ENCODE data around the gene CORIN. TPM values are rescaled to one million over a fixed set of nuclear protein-coding genes. Genes with fewer than 3 reads are reported as not detected.

CORIN gene
- total and polyA plus RNA-seq, 5 donors from 2014 or later, result 0.64 TPM; not detected in 4

- Histone ChIP-seq H3K27ac (ENCODE audit: insufficient read depth, low read length, poor library complexity, severe bottlenecking) (no peak overlapping the region), H3K36me3 (ENCODE audit: control insufficient read depth, insufficient read depth, low read length) (no peaks in the 10 kb centered on the region), H3K4me1 (ENCODE audit: control insufficient read depth, insufficient read depth, low read length, poor library complexity, severe bottlenecking) (no peaks in the 10 kb centered on the region), H3K4me3 (ENCODE audit: low read depth, low read length) (no peak overlapping the region), H3K9me3 (ENCODE audit: control insufficient read depth in 2 of 2, low read length in 2 of 2) (no peaks in the 10 kb centered on the region), H3K27me3 (ENCODE audit: control insufficient read depth, insufficient read depth, low read length) (no peaks in the 10 kb centered on the region)
- DNase-seq (no peak), ATAC-seq (ENCODE audit: low read depth in 2 of 2) (no peak)
- Mint-ChIP-seq H3K36me3 (peaks cover 25% of the 10 kb centered on the region), H3K9me3 (no peaks in the 10 kb centered on the region), H3K27me3 (no peaks in the 10 kb centered on the region), H3K4me1 (peaks cover 0 to 6% (median 1%) of the 10 kb centered on the region in 4 donors), H3K27ac (no peak overlapping the region), H3K4me3 (no peak overlapping the region)
These were observed 24.4 kb upstream of the CORIN start for GRCh38 chr4:47862297-47862696.

DNA sequence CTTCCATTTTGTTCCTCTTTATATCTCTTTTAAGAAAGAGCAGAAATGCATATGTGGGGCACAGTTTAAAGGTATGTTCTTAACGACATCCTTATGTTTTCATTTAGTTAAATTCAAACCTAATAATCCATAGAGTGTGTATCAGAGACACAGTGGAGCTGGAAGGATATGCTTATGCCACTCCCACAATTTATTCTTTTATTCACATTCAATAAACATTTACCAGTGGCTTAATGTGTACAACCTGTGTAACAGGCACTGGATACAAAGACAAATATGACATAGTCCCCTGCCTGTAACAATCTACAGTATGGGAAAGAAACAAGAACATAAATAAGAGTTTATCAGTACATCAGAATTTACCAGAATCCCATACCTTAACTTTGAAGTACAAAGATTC is 22.4 kb upstream of the CORIN start:
- Histone ChIP-seq H3K36me3 (ENCODE audit: control insufficient read depth, insufficient read depth, low read length) (peaks cover 3% of the 10 kb centered on the region), H3K4me3 (ENCODE audit: low read depth, low read length) (no peak overlapping the region), H3K27me3 (ENCODE audit: control insufficient read depth, insufficient read depth, low read length) (no peaks in the 10 kb centered on the region), H3K9me3 (ENCODE audit: control insufficient read depth in 2 of 2, low read length in 2 of 2) (no peaks in the 10 kb centered on the region), H3K4me1 (ENCODE audit: control insufficient read depth, insufficient read depth, low read length, poor library complexity, severe bottlenecking) (no peaks in the 10 kb centered on the region), H3K27ac (ENCODE audit: insufficient read depth, low read length, poor library complexity, severe bottlenecking) (no peak overlapping the region)
- Mint-ChIP-seq H3K27me3 (no peaks in the 10 kb centered on the region), H3K27ac (no peak overlapping the region), H3K9me3 (no peaks in the 10 kb centered on the region), H3K4me3 (no peak overlapping the region), H3K36me3 (peaks cover 11% of the 10 kb centered on the region), H3K4me1 (peaks cover 0 to 3% (median 0%) of the 10 kb centered on the region in 4 donors)
- ATAC-seq (ENCODE audit: low read depth in 2 of 2) (no peak), DNase-seq (no peak)

DNA sequence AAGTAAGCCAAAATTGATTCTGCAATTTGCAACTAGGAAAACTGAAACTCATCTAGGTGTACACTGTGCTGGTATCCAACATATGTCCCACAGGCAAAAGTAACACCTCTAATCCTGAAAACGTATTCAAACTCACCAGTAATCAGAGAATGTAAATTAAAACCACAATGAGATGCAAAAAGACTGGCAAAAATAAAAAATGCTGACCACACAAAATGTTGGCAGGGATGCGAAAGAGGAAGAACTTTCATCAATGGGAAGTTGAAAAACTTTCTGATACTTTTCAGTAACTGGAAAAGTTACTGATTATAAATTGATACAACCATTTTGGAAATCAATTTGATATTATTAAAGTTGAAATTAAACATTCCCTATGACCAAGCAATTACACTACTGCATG is 20.1 kb upstream of the CORIN start:
- peaks cover 12% of the 10 kb centered on the region for H3K36me3 ChIP-seq (ENCODE audit: control insufficient read depth, insufficient read depth, low read length)
- H3K4me1 Mint-ChIP-seq, result peaks cover 0 to 4% (median 1%) of the 10 kb centered on the region in 4 donors
- no peak overlapping the region for H3K4me3 Mint-ChIP-seq
- H3K27ac Mint-ChIP-seq, result no peak overlapping the region
- H3K4me3 ChIP-seq (ENCODE audit: low read depth, low read length), result no peak overlapping the region
- no peaks in the 10 kb centered on the region for H3K9me3 Mint-ChIP-seq
- ATAC-seq (ENCODE audit: low read depth in 2 of 2), result no peak
- no peaks in the 10 kb centered on the region for H3K27me3 Mint-ChIP-seq
- no peaks in the 10 kb centered on the region for H3K4me1 ChIP-seq (ENCODE audit: control insufficient read depth, insufficient read depth, low read length, poor library complexity, severe bottlenecking)
- DNase-seq, result no peak
- peaks cover 16% of the 10 kb centered on the region for H3K36me3 Mint-ChIP-seq
- no peaks in the 10 kb centered on the region for H3K27me3 ChIP-seq (ENCODE audit: control insufficient read depth, insufficient read depth, low read length)
- H3K27ac ChIP-seq (ENCODE audit: insufficient read depth, low read length, poor library complexity, severe bottlenecking), result no peak overlapping the region
- H3K9me3 ChIP-seq (ENCODE audit: control insufficient read depth in 2 of 2, low read length in 2 of 2), result no peaks in the 10 kb centered on the region

DNA sequence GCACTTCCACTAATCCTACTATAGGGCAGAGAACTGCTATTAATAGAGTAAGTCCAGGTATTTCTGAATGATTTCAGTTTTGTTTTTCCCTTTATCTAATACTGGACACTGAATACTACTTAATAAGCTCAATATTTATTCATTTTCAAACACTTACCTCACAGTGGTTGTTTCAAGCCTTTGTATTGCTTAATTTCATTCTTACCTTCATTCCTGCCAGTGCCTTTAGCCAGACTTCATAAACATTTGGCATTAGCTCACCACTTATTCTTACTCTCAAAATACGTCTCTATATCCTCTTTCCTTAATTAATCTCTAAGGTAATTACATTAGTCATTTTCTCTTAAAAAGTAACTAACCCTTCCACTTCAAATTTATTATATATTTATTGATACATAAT is 18.8 kb upstream of the CORIN start:
- Histone ChIP-seq H3K36me3 (ENCODE audit: control insufficient read depth, insufficient read depth, low read length) (peaks cover 12% of the 10 kb centered on the region), H3K4me1 (ENCODE audit: control insufficient read depth, insufficient read depth, low read length, poor library complexity, severe bottlenecking) (no peaks in the 10 kb centered on the region), H3K4me3 (ENCODE audit: low read depth, low read length) (no peak overlapping the region), H3K27me3 (ENCODE audit: control insufficient read depth, insufficient read depth, low read length) (no peaks in the 10 kb centered on the region), H3K9me3 (ENCODE audit: control insufficient read depth in 2 of 2, low read length in 2 of 2) (no peaks in the 10 kb centered on the region), H3K27ac (ENCODE audit: insufficient read depth, low read length, poor library complexity, severe bottlenecking) (no peak overlapping the region)
- H3K4me1 Mint-ChIP-seq, result peaks cover 0 to 4% (median 1%) of the 10 kb centered on the region in 4 donors
- H3K36me3 Mint-ChIP-seq, result peaks cover 20% of the 10 kb centered on the region
- no peaks in the 10 kb centered on the region for H3K9me3 Mint-ChIP-seq
- no peaks in the 10 kb centered on the region for H3K27me3 Mint-ChIP-seq
- ATAC-seq (ENCODE audit: low read depth in 2 of 2) (no peak), DNase-seq (no peak)
- no peak overlapping the region for H3K4me3 Mint-ChIP-seq
- no peak overlapping the region for H3K27ac Mint-ChIP-seq

DNA sequence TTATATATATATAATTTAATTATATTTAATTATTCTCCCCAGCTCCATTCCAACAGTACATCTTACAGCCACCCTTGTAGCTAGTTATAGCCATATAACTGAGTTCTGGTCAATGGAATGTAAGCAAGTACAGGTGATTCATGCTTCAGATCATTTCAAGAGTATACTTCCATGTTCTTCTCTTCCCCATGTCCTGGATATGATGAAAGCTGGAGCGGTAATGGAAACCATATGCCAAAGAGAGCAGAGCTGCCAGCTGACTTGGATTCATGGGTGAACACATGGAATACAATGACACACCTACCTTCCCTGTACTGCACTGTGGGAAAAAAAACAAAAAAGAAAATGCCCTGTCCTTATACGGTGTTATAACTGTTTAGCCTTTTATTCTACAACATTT is 17.5 kb upstream of the CORIN start:
- no peaks in the 10 kb centered on the region for H3K27me3 ChIP-seq (ENCODE audit: control insufficient read depth, insufficient read depth, low read length)
- no peak overlapping the region for H3K27ac ChIP-seq (ENCODE audit: insufficient read depth, low read length, poor library complexity, severe bottlenecking)
- H3K36me3 ChIP-seq (ENCODE audit: control insufficient read depth, insufficient read depth, low read length), result peaks cover 17% of the 10 kb centered on the region
- H3K4me1 ChIP-seq (ENCODE audit: control insufficient read depth, insufficient read depth, low read length, poor library complexity, severe bottlenecking), result no peaks in the 10 kb centered on the region
- Mint-ChIP-seq H3K27me3 (no peaks in the 10 kb centered on the region), H3K4me3 (no peak overlapping the region), H3K4me1 (peaks cover 0 to 4% (median 1%) of the 10 kb centered on the region in 4 donors), H3K36me3 (peaks cover 30% of the 10 kb centered on the region), H3K27ac (no peak overlapping the region), H3K9me3 (no peaks in the 10 kb centered on the region)
- no peak overlapping the region for H3K4me3 ChIP-seq (ENCODE audit: low read depth, low read length)
- no peaks in the 10 kb centered on the region for H3K9me3 ChIP-seq (ENCODE audit: control insufficient read depth in 2 of 2, low read length in 2 of 2)
- DNase-seq (no peak), ATAC-seq (ENCODE audit: low read depth in 2 of 2) (no peak)

- ATAC-seq (ENCODE audit: low read depth in 2 of 2) (no peak), DNase-seq (no peak)
- Histone ChIP-seq H3K36me3 (ENCODE audit: control insufficient read depth, insufficient read depth, low read length) (peaks cover 17% of the 10 kb centered on the region), H3K27ac (ENCODE audit: insufficient read depth, low read length, poor library complexity, severe bottlenecking) (no peak overlapping the region), H3K4me3 (ENCODE audit: low read depth, low read length) (no peak overlapping the region), H3K27me3 (ENCODE audit: control insufficient read depth, insufficient read depth, low read length) (no peaks in the 10 kb centered on the region), H3K4me1 (ENCODE audit: control insufficient read depth, insufficient read depth, low read length, poor library complexity, severe bottlenecking) (no peaks in the 10 kb centered on the region), H3K9me3 (ENCODE audit: control insufficient read depth in 2 of 2, low read length in 2 of 2) (no peaks in the 10 kb centered on the region)
- Mint-ChIP-seq H3K36me3 (peaks cover 40% of the 10 kb centered on the region), H3K4me3 (no peak overlapping the region), H3K27me3 (no peaks in the 10 kb centered on the region), H3K9me3 (no peaks in the 10 kb centered on the region), H3K27ac (no peak overlapping the region), H3K4me1 (peaks cover 0 to 4% (median 0%) of the 10 kb centered on the region in 4 donors)
These were observed 14.3 kb upstream of the CORIN start for GRCh38 chr4:47852136-47852535.

DNA sequence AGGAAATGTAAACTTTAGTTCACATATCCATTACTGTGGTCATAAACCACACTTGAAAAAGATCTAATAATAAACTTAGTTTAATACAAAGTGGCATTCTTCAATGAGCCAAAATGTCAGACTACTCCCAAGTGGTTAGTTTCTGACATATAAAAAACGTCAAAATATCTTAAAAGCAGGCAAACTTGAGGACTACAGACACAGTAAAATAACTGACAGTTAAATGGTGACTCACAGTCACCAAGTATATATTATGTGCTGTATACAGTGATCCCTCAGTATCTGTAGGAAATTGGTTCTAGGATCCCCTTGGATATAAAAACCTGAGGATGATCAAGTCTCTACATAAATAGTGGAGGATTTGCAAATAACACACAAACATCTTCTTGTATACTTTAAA is 11.6 kb upstream of the CORIN start:
- Mint-ChIP-seq H3K9me3 (peaks cover 0 to 1% (median 0%) of the 10 kb centered on the region in 7 donors), H3K36me3 (peaks cover 47% of the 10 kb centered on the region), H3K27ac (no peak overlapping the region), H3K27me3 (no peaks in the 10 kb centered on the region), H3K4me3 (no peak overlapping the region), H3K4me1 (peaks cover 0 to 4% (median 0%) of the 10 kb centered on the region in 4 donors)
- Histone ChIP-seq H3K4me1 (ENCODE audit: control insufficient read depth, insufficient read depth, low read length, poor library complexity, severe bottlenecking) (no peaks in the 10 kb centered on the region), H3K36me3 (ENCODE audit: control insufficient read depth, insufficient read depth, low read length) (peaks cover 14% of the 10 kb centered on the region), H3K27me3 (ENCODE audit: control insufficient read depth, insufficient read depth, low read length) (no peaks in the 10 kb centered on the region), H3K9me3 (ENCODE audit: control insufficient read depth in 2 of 2, low read length in 2 of 2) (no peaks in the 10 kb centered on the region), H3K4me3 (ENCODE audit: low read depth, low read length) (no peak overlapping the region), H3K27ac (ENCODE audit: insufficient read depth, low read length, poor library complexity, severe bottlenecking) (no peak overlapping the region)
- DNase-seq (no peak), ATAC-seq (ENCODE audit: low read depth in 2 of 2) (no peak)

- Histone ChIP-seq H3K4me3 (ENCODE audit: low read depth, low read length) (no peak overlapping the region), H3K36me3 (ENCODE audit: control insufficient read depth, insufficient read depth, low read length) (peaks cover 13% of the 10 kb centered on the region), H3K9me3 (ENCODE audit: control insufficient read depth in 2 of 2, low read length in 2 of 2) (no peaks in the 10 kb centered on the region), H3K27ac (ENCODE audit: insufficient read depth, low read length, poor library complexity, severe bottlenecking) (no peak overlapping the region), H3K4me1 (ENCODE audit: control insufficient read depth, insufficient read depth, low read length, poor library complexity, severe bottlenecking) (no peaks in the 10 kb centered on the region), H3K27me3 (ENCODE audit: control insufficient read depth, insufficient read depth, low read length) (no peaks in the 10 kb centered on the region)
- ATAC-seq (ENCODE audit: low read depth in 2 of 2), result no peak
- no peaks in the 10 kb centered on the region for H3K27me3 Mint-ChIP-seq
- no peaks in the 10 kb centered on the region for H3K4me1 Mint-ChIP-seq
- H3K9me3 Mint-ChIP-seq, result peaks cover 0 to 1% (median 0%) of the 10 kb centered on the region in 7 donors
- no peak for DNase-seq
- H3K27ac Mint-ChIP-seq, result no peak overlapping the region
- no peak overlapping the region for H3K4me3 Mint-ChIP-seq
- H3K36me3 Mint-ChIP-seq, result peaks cover 51% of the 10 kb centered on the region
These were observed 10.2 kb upstream of the CORIN start for GRCh38 chr4:47848041-47848440.
